HG03135 (cell line): ENCODE data around the gene ZNF701.
"Not testable (repeated sequence)": the region's sequence is repeated elsewhere in the genome, so short reads cannot be mapped to it uniquely, and the experiment has no call there.

ENCODE experiments used
- ATAC-seq: cut with Tn5 transposase; IDR thresholded peaks from one replicate; pipeline ENCODE4 v1.9.1; 2021; ENCODE audit warnings: mild to moderate bottlenecking, moderate library complexity; ENCODE audit not compliant: unreplicated experiment

Gene ZNF701

GRCh38 chr19:52566121-52566520, 4.0 kb upstream of the ZNF701 start:
- no peak for ATAC-seq

GRCh38 chr19:52566588-52566987, 3.5 kb upstream of the ZNF701 start:
- ATAC-seq, result no peak

GRCh38 chr19:52567921-52568320, 2.2 kb upstream of the ZNF701 start:
- no peak for ATAC-seq

GRCh38 chr19:52569638-52569999, 468 bp upstream of the ZNF701 start:
- not testable (repeated sequence) for ATAC-seq

GRCh38 chr19:52584736-52585440, 14.8 kb downstream of the ZNF701 start:
- ATAC-seq, result no peak

GRCh38 chr19:52585604-52586003, 15.5 kb downstream of the ZNF701 start:
- no peak for ATAC-seq

- no peak for ATAC-seq
Measured at GRCh38 chr19:52590728-52591127, 20.6 kb downstream of the ZNF701 start.

GRCh38 chr19:52592301-52592700, 22.2 kb downstream of the ZNF701 start:
- no peak for ATAC-seq

GRCh38 chr19:52593441-52593840, 23.4 kb downstream of the ZNF701 start:
- not testable (repeated sequence) for ATAC-seq

GRCh38 chr19:52599241-52599640, 29.2 kb downstream of the ZNF701 start:
- no peak for ATAC-seq

GRCh38 chr19:52600639-52601024, 30.5 kb downstream of the ZNF701 start:
- no peak for ATAC-seq

- peak; percentile 95 for ATAC-seq
Measured at GRCh38 chr19:52601025-52601973, 31.2 kb downstream of the ZNF701 start.

GRCh38 chr19:52601974-52602366, 31.9 kb downstream of the ZNF701 start:
- ATAC-seq, result not testable (repeated sequence)

- ATAC-seq, result no peak
Measured at GRCh38 chr19:52602941-52603340, 32.9 kb downstream of the ZNF701 start.

GRCh38 chr19:52603558-52604207, 33.6 kb downstream of the ZNF701 start:
- ATAC-seq, result no peak

- no peak for ATAC-seq
Measured at GRCh38 chr19:52613299-52613906, 43.3 kb downstream of the ZNF701 start.

GRCh38 chr19:52621376-52621775, 51.3 kb downstream of the ZNF701 start:
- no peak for ATAC-seq

GRCh38 chr19:52622261-52622660, 52.2 kb downstream of the ZNF701 start:
- ATAC-seq, result no peak

- ATAC-seq, result no peak
Measured at GRCh38 chr19:52626915-52627314, 56.8 kb downstream of the ZNF701 start.

GRCh38 chr19:52627441-52627840, 57.4 kb downstream of the ZNF701 start:
- not testable (repeated sequence) for ATAC-seq
